Astrocyte (in vitro differentiated cells and primary cell): ENCODE results near the gene PPARG. TPM values are rescaled to one million over a fixed set of nuclear protein-coding genes. Genes with fewer than 3 reads are reported as not detected.
A peak's percentile ranks its signal among the peaks of the same experiment; 100 is the strongest.

Experiments used
- DNase-seq: peaks from one replicate; pipeline ENCODE4 v3.0.0-alpha.2; 2010; ENCODE audit warnings: low read depth
- FAIRE-seq: peaks from 2 replicates; lab custom pipeline; 2011; peaks lifted over from hg19 to GRCh38; lab: Jason Lieb, UNC
- H2AFZ ChIP-seq: 2 replicates; pipeline ENCODE4 v1.6.0; 2012; ENCODE audit warnings: low read depth, low read length, inconsistent platforms
- H3K27ac ChIP-seq: 2 replicates; pipeline ENCODE4 v1.5.1; 2011; ENCODE audit warnings: low read depth, low read length, inconsistent platforms
- H3K27me3 ChIP-seq: 2 replicates; pipeline ENCODE4 v1.6.0; 2011; ENCODE audit warnings: low read length, inconsistent platforms; ENCODE audit not compliant: insufficient read depth
- H3K36me3 ChIP-seq: 2 replicates; pipeline ENCODE4 v1.5.1; 2011; ENCODE audit warnings: low read length, inconsistent platforms; ENCODE audit not compliant: insufficient read depth
- H3K4me1 ChIP-seq: 2 replicates; pipeline ENCODE4 v1.5.1; 2011; ENCODE audit warnings: low read length, inconsistent platforms; ENCODE audit not compliant: insufficient read depth
- H3K4me2 ChIP-seq: 2 replicates; pipeline ENCODE4 v1.6.0; 2012; ENCODE audit warnings: low read length, inconsistent platforms
- H3K4me3 ChIP-seq: 2 replicates; pipeline ENCODE4 v1.5.1; 2011; ENCODE audit warnings: low read depth, mild to moderate bottlenecking, low read length, inconsistent platforms; ENCODE audit not compliant: insufficient read depth
- H3K79me2 ChIP-seq: 2 replicates; pipeline ENCODE4 v1.6.0; 2012; ENCODE audit warnings: mild to moderate bottlenecking, low read length, inconsistent platforms; ENCODE audit not compliant: insufficient read depth
- H3K9ac ChIP-seq: 2 replicates; pipeline ENCODE4 v1.6.0; 2012; ENCODE audit warnings: mild to moderate bottlenecking, low read length, inconsistent platforms
- H3K9me3 ChIP-seq: 2 replicates; pipeline ENCODE4 v1.5.1; 2012; ENCODE audit warnings: low read depth, mild to moderate bottlenecking, low read length, inconsistent platforms; ENCODE audit not compliant: insufficient read depth
- H4K20me1 ChIP-seq: 2 replicates; pipeline ENCODE4 v1.6.0; 2012; ENCODE audit warnings: low read length, inconsistent platforms; ENCODE audit not compliant: insufficient read depth
- H3K27ac Mint-ChIP-seq: one replicate; pipeline ENCODE4 v1.8.0; 2021; ENCODE audit warnings: mild to moderate bottlenecking, mixed read lengths; ENCODE audit not compliant: unreplicated experiment
- H3K27me3 Mint-ChIP-seq: one replicate; pipeline ENCODE4 v1.8.0; 2021; ENCODE audit warnings: low read depth, mixed read lengths; ENCODE audit not compliant: unreplicated experiment
- H3K36me3 Mint-ChIP-seq: one replicate; pipeline ENCODE4 v1.8.0; 2021; ENCODE audit warnings: low read depth, mixed read lengths; ENCODE audit not compliant: unreplicated experiment
- H3K4me1 Mint-ChIP-seq: one replicate; pipeline ENCODE4 v1.8.0; 2021; ENCODE audit warnings: low read depth, mixed read lengths; ENCODE audit not compliant: unreplicated experiment
- H3K4me3 Mint-ChIP-seq: one replicate; pipeline ENCODE4 v1.8.0; 2021; ENCODE audit warnings: mild to moderate bottlenecking, moderate library complexity, mixed read lengths; ENCODE audit not compliant: unreplicated experiment
- H3K9me3 Mint-ChIP-seq: one replicate; pipeline ENCODE4 v1.8.0; 2021; ENCODE audit warnings: mild to moderate bottlenecking, mixed read lengths; ENCODE audit not compliant: unreplicated experiment
- CTCF ChIP-seq: IDR thresholded peaks from 2 replicates; pipeline ENCODE4 v1.5.1; 2011; ENCODE audit warnings: low read depth, mild to moderate bottlenecking, inconsistent platforms, low read length, moderate library complexity; ENCODE audit not compliant: insufficient read depth
- EZH2 ChIP-seq: IDR thresholded peaks from 2 replicates; pipeline ENCODE4 v1.6.1; 2012; ENCODE audit warnings: mild to moderate bottlenecking, low read length, inconsistent platforms; ENCODE audit not compliant: insufficient read depth
- total RNA-seq: library from RNA; stranded (reverse); gene quantifications from 2 replicates; pipeline ENCODE4 v1.2.1, GENCODE V29; 2021

PPARG gene
- total RNA-seq, 1 donor from 2014 or later, result 4.4 TPM

DNA sequence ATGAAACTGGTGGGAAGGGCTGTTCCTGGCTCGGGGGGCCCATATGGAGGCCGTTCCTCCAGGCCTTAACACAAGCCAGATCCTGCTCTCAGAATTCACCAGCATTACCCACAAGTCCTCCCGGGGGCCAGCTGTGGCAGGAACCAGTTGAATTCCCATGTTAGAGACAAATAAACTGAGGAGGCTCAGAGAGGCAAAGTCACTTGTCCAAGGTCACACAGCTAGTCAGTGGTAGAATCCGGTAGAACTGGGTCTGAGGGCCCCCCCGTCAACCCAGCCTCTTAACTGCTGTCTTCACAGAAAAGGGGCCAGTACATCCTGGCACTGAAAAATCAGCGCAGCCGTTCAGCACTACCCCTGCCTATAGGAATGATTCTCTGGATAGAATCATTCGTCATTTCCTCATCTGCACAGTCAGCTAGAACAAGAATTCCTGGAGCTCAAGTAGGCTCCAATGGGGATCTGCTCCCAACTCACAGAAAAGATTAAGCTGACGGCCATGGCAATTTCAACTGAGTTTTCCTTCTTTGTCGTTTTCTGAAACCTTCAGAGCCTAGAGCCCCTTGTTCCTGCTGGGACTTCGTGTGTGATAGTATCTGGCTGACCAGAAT, 183.2 kb downstream of the PPARG start:
- Histone ChIP-seq H2AFZ (no peak overlapping the region), H3K4me3 (no peak overlapping the region), H3K27me3 (no peaks in the 10 kb centered on the region), H3K36me3 (no peaks in the 10 kb centered on the region), H3K4me2 (no peak overlapping the region), H4K20me1 (no peaks in the 10 kb centered on the region), H3K79me2 (no peaks in the 10 kb centered on the region), H3K4me1 (peaks cover 12% of the 10 kb centered on the region), H3K9me3 (no peaks in the 10 kb centered on the region), H3K27ac (no peak overlapping the region), H3K9ac (no peak overlapping the region)
- Mint-ChIP-seq H3K27me3 (peaks cover 6% of the 10 kb centered on the region), H3K9me3 (no peaks in the 10 kb centered on the region), H3K4me1 (peaks cover 7% of the 10 kb centered on the region), H3K4me3 (no peak overlapping the region), H3K27ac (no peak overlapping the region), H3K36me3 (no peaks in the 10 kb centered on the region)
- TF ChIP-seq EZH2, result no peak
- no peak for TF ChIP-seq CTCF
- no peak for FAIRE-seq
- no peak for DNase-seq

- no peaks in the 10 kb centered on the region for H3K9me3 ChIP-seq
- Mint-ChIP-seq H3K27ac (no peak overlapping the region), H3K27me3 (peaks cover 6% of the 10 kb centered on the region), H3K4me3 (no peak overlapping the region), H3K4me1 (peaks cover 7% of the 10 kb centered on the region), H3K9me3 (no peaks in the 10 kb centered on the region), H3K36me3 (no peaks in the 10 kb centered on the region)
- H3K4me3 ChIP-seq, result no peak overlapping the region
- H3K27ac ChIP-seq, result no peak overlapping the region
- no peak overlapping the region for H2AFZ ChIP-seq
- peak; percentile 13 for DNase-seq
- FAIRE-seq, result no peak
- no peaks in the 10 kb centered on the region for H3K36me3 ChIP-seq
- H3K27me3 ChIP-seq, result no peaks in the 10 kb centered on the region
- H4K20me1 ChIP-seq, result no peaks in the 10 kb centered on the region
- TF ChIP-seq EZH2 (no peak), CTCF (no peak)
- H3K79me2 ChIP-seq, result no peaks in the 10 kb centered on the region
- H3K4me2 ChIP-seq, result no peak overlapping the region
- H3K4me1 ChIP-seq, result peaks cover 12% of the 10 kb centered on the region
- no peak overlapping the region for H3K9ac ChIP-seq
Observed at GRCh38 chr3:12472796-12473195, 183.9 kb downstream of the PPARG start.

DNA sequence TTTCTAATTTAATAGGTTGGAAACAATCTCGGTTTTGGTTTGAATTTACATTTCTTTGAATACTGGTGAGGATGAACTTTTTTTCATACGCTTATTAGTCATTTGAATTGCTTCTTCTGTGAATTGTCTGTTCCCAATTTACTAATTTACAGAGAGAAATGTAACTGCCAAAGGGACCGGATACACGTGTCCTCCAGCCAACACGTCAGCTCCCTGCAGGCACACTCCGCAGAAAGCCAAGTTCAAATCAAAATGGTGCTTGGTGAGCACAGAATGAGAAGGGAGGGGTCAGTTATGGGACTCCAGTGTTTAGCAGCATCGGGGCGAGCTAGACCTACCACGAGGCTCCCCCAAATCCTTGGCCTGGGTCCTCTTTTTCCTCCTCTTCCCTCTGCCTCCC, 184.6 kb downstream of the PPARG start:
- no peaks in the 10 kb centered on the region for H4K20me1 ChIP-seq
- Mint-ChIP-seq H3K36me3 (no peaks in the 10 kb centered on the region), H3K4me3 (no peak overlapping the region), H3K4me1 (peaks cover 7% of the 10 kb centered on the region), H3K27me3 (peaks cover 6% of the 10 kb centered on the region), H3K9me3 (no peaks in the 10 kb centered on the region), H3K27ac (no peak overlapping the region)
- H2AFZ ChIP-seq, result no peak overlapping the region
- H3K79me2 ChIP-seq, result no peaks in the 10 kb centered on the region
- H3K4me3 ChIP-seq, result no peak overlapping the region
- H3K27ac ChIP-seq, result no peak overlapping the region
- no peak for FAIRE-seq
- H3K4me1 ChIP-seq, result peaks cover 12% of the 10 kb centered on the region
- no peaks in the 10 kb centered on the region for H3K36me3 ChIP-seq
- no peaks in the 10 kb centered on the region for H3K9me3 ChIP-seq
- H3K27me3 ChIP-seq, result no peaks in the 10 kb centered on the region
- no peak for TF ChIP-seq EZH2
- no peak for TF ChIP-seq CTCF
- no peak for DNase-seq
- no peak overlapping the region for H3K9ac ChIP-seq
- H3K4me2 ChIP-seq, result no peak overlapping the region
